SK-N-SH (cell line): ENCODE data around the gene LRRC26. TPM values are rescaled to one million over a fixed set of nuclear protein-coding genes. Genes with fewer than 3 reads are reported as not detected.

Source experiments
- CTCF ChIA-PET: fragments of 300-600, 350-600 bp; formaldehyde crosslinking; extraction: SDS; loops from one replicate; lab custom pipeline; 2021; lab: Yijun Ruan, JAX
- POLR2A ChIA-PET: fragments of 350-600 bp; sonication (Branson Sonifier 250); formaldehyde crosslinking; extraction: SDS; loops from one replicate; lab custom pipeline; 2020; ENCODE audit warnings: antibody characterized with exemption, inconsistent platforms; lab: Yijun Ruan, JAX
- DNase-seq: peaks from one replicate; pipeline ENCODE4 v3.0.0; 2012
- H2AFZ ChIP-seq: fragments of 200-600 bp; sonication (generic); 2 replicates; pipeline ENCODE4 v1.8.1; 2016; ENCODE audit warnings: antibody characterized with exemption, mild to moderate bottlenecking, low read depth
- H3F3A ChIP-seq: fragments of 200-600 bp; sonication (generic); replicated peaks from 2 replicates; pipeline ENCODE3; 2016; ENCODE audit warnings: antibody characterized with exemption, mild to moderate bottlenecking; ENCODE audit not compliant: insufficient read depth
- H3K27ac ChIP-seq, 2 experiments: fragments of 200-500 bp in 1 of 2; fragments of 200-600 bp in 1 of 2; sonication (Bioruptor generic) in 1 of 2; sonication (generic), shearing (Covaris generic) in 1 of 2; 2 replicates each; pipeline versions ENCODE4 v1.5.1 to v1.6.1; 2014 to 2016; ENCODE audit warnings: low read depth in 2 of 2, inconsistent platforms in 1 of 2, low read length in 1 of 2, mild to moderate bottlenecking in 1 of 2, mixed read lengths in 1 of 2
- H3K27me3 ChIP-seq: fragments of 200-600 bp; sonication (generic), shearing (Covaris generic); 2 replicates; pipeline ENCODE4 v1.6.1; 2016; ENCODE audit warnings: mixed run types; ENCODE audit not compliant: insufficient read depth
- H3K36me3 ChIP-seq, 2 experiments: fragments of 200-500 bp in 1 of 2; fragments of 200-600 bp in 1 of 2; sonication (Bioruptor generic) in 1 of 2; sonication (generic) in 1 of 2; replicated peaks in 1 of 2; 2 replicates each; pipeline versions ENCODE3 to v1.5.1; 2014 to 2016; ENCODE audit warnings: low read length in 1 of 2, mild to moderate bottlenecking in 1 of 2; ENCODE audit not compliant: insufficient read depth in 2 of 2, control insufficient read depth in 1 of 2
- H3K4me1 ChIP-seq, 2 experiments: fragments of 200-500 bp in 1 of 2; fragments of 200-600 bp in 1 of 2; sonication (Bioruptor generic) in 1 of 2; sonication (generic), shearing (Covaris generic) in 1 of 2; 2 replicates each; pipeline versions ENCODE4 v1.5.1 to v1.6.1; 2014 to 2016; ENCODE audit warnings: low read depth in 1 of 2, low read length in 1 of 2, mixed run types in 1 of 2; ENCODE audit not compliant: insufficient read depth in 2 of 2, control insufficient read depth in 1 of 2
- H3K4me2 ChIP-seq: fragments of 200-600 bp; sonication (generic), shearing (Covaris generic); 2 replicates; pipeline ENCODE4 v1.6.1; 2017; ENCODE audit warnings: mixed run types
- H3K4me3 ChIP-seq, 2 experiments: fragments of 200-500 bp in 1 of 2; fragments of 200-600 bp in 1 of 2; sonication (Bioruptor generic) in 1 of 2; sonication (generic), shearing (Covaris generic) in 1 of 2; 2 replicates each; pipeline versions ENCODE4 v1.5.1 to v1.8.1; 2014 to 2016; ENCODE audit warnings: low read depth in 2 of 2, inconsistent platforms in 1 of 2, low read length in 1 of 2, mild to moderate bottlenecking in 1 of 2, mixed read lengths in 1 of 2, moderate library complexity in 1 of 2
- H3K79me2 ChIP-seq: fragments of 200-600 bp; sonication (generic); 2 replicates; pipeline ENCODE4 v1.8.1; 2017; ENCODE audit warnings: mild to moderate bottlenecking; ENCODE audit not compliant: insufficient read depth
- H3K9ac ChIP-seq: fragments of 200-600 bp; sonication (generic); 2 replicates; pipeline ENCODE4 v1.6.1; 2017; ENCODE audit warnings: mixed run types
- H3K9me2 ChIP-seq: fragments of 200-600 bp; sonication (generic); 2 replicates; pipeline ENCODE4 v1.6.1; 2017; ENCODE audit warnings: mixed run types
- H3K9me3 ChIP-seq: fragments of 200-600 bp; sonication (generic); 2 replicates; pipeline ENCODE4 v1.6.1; 2017; ENCODE audit warnings: mixed run types, mild to moderate bottlenecking, moderate library complexity
- H4K20me1 ChIP-seq: fragments of 200-600 bp; sonication (generic); 2 replicates; pipeline ENCODE4 v1.6.1; 2017; ENCODE audit warnings: mild to moderate bottlenecking, mixed run types; ENCODE audit not compliant: insufficient read depth
- ELF1 ChIP-seq: IDR thresholded peaks from 2 replicates; pipeline ENCODE4 v1.4.0; 2012
- EP300 ChIP-seq, 2 experiments: IDR thresholded peaks; 2 replicates each; pipeline versions ENCODE4 v1.4.0 to v1.6.1; 2012; ENCODE audit warnings: borderline replicate concordance in 1 of 2, low read depth in 1 of 2, low read length in 1 of 2
- EZH2phosphoT487 ChIP-seq: fragments of 200-600 bp; sonication (generic); IDR thresholded peaks from 2 replicates; pipeline ENCODE4 v1.6.1; 2017; ENCODE audit warnings: low read depth, mixed run types, mild to moderate bottlenecking, antibody characterized with exemption, moderate library complexity, borderline replicate concordance
- FOSL2 ChIP-seq: IDR thresholded peaks from 2 replicates; pipeline ENCODE4 v1.4.0; 2012; ENCODE audit warnings: low read depth, mild to moderate bottlenecking, moderate library complexity, borderline replicate concordance
- FOXM1 ChIP-seq: IDR thresholded peaks from 2 replicates; pipeline ENCODE4 v1.4.0; 2012; ENCODE audit warnings: low read depth, mild to moderate bottlenecking
- GABPA ChIP-seq: IDR thresholded peaks from 2 replicates; pipeline ENCODE4 v1.4.0; 2012; ENCODE audit warnings: low read depth, mild to moderate bottlenecking
- GATA2 ChIP-seq: sonication (generic); formaldehyde crosslinking; IDR thresholded peaks from 2 replicates; pipeline ENCODE4 v1.5.0; 2020; ENCODE audit warnings: mild to moderate bottlenecking, missing genetic modification reagents
- JUND ChIP-seq: IDR thresholded peaks from 2 replicates; pipeline ENCODE4 v1.4.0; 2012
- MEF2A ChIP-seq: IDR thresholded peaks from 2 replicates; pipeline ENCODE4 v1.4.0; 2012; ENCODE audit warnings: low read depth, borderline replicate concordance
- MXI1 ChIP-seq: IDR thresholded peaks from 2 replicates; pipeline ENCODE4 v1.6.1; 2012; ENCODE audit warnings: mild to moderate bottlenecking, low read depth, low read length, improper control_type of control experiment
- NRF1 ChIP-seq: IDR thresholded peaks from 2 replicates; pipeline ENCODE4 v1.6.1; 2012; ENCODE audit warnings: low read depth, mild to moderate bottlenecking, low read length
- POLR2AphosphoS5 ChIP-seq: IDR thresholded peaks from 2 replicates; pipeline ENCODE4 v1.6.1; 2012; ENCODE audit warnings: low read depth, low read length
- RAD21 ChIP-seq: IDR thresholded peaks from 2 replicates; pipeline ENCODE4 v1.6.1; 2012; ENCODE audit warnings: mild to moderate bottlenecking, low read length
- RCOR1 ChIP-seq: fragments of 150-350 bp; IDR thresholded peaks from 2 replicates; pipeline ENCODE4 v1.6.1; 2017; ENCODE audit warnings: antibody characterized with exemption, low read length
- RFX5 ChIP-seq: IDR thresholded peaks from 2 replicates; pipeline ENCODE4 v1.6.1; 2012; ENCODE audit warnings: mild to moderate bottlenecking, improper control_type of control experiment, low read length
- SIN3A ChIP-seq: IDR thresholded peaks from 2 replicates; pipeline ENCODE4 v1.6.1; 2012; ENCODE audit warnings: low read depth, mild to moderate bottlenecking, low read length, moderate library complexity, borderline replicate concordance
- TEAD4 ChIP-seq: IDR thresholded peaks from 2 replicates; pipeline ENCODE4 v1.4.0; 2012; ENCODE audit warnings: mild to moderate bottlenecking, borderline replicate concordance; ENCODE audit not compliant: insufficient read depth
- USF1 ChIP-seq: IDR thresholded peaks from 2 replicates; pipeline ENCODE4 v1.4.0; 2012; ENCODE audit warnings: low read depth, borderline replicate concordance
- YY1 ChIP-seq: IDR thresholded peaks from 2 replicates; pipeline ENCODE4 v1.4.0; 2012; ENCODE audit warnings: low read depth, mild to moderate bottlenecking
- ZBTB33 ChIP-seq: IDR thresholded peaks from 2 replicates; pipeline ENCODE4 v1.4.0; 2012; ENCODE audit warnings: low read depth, borderline replicate concordance
- WGBS: methylation state at CpG from one replicate; pipeline ENCODE4 v1.1.6; 2017; ENCODE audit warnings: low lambda C conversion rate; 5-methylcytosine and 5-hydroxymethylcytosine counted together
- polyA plus RNA-seq, 3 experiments: library from polyadenylated mRNA; depleted of rRNA; stranded (reverse); fragments of >200 nt; gene quantifications; 2 replicates each; pipeline ENCODE4 v1.2.3, GENCODE V29; 2012
- TF ChIP-seq, protein P1 (sequence below): IDR thresholded peaks from 2 replicates; pipeline ENCODE4 v1.4.0; 2012; ENCODE audit warnings: low read depth
- TF ChIP-seq, protein P2 (sequence below): IDR thresholded peaks from 2 replicates; pipeline ENCODE4; 2012
- TF ChIP-seq, protein P3 (sequence below): fragments of 150-350 bp; IDR thresholded peaks from 2 replicates; pipeline ENCODE4 v1.6.1; 2016; ENCODE audit warnings: mild to moderate bottlenecking, low read depth, low read length

The LRRC26 gene
- polyA plus RNA-seq, 1 of the 3 experiments (the other 2 are of a cell fraction): not detected

DNA sequence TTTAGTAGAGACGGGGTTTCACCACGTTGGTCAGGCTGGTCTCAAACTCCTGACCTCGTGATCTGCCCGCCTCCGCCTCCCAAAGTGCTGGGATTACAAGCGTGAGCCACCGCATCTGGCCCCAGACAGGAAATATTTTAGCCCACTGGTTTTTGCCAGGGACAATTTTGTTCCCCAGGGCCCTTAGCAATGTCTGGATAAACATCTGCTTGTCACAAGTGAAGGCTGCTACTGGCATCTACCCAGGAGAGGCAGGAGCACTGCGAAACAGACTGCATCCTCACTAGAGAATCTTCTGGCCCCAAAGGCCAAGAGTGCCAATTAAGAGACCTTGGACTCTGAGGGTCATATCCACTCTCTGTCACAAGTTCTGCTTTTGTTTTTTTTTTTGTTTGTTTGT, 33.1 kb upstream of the LRRC26 start:
- Histone ChIP-seq H3K9me3 (no peaks in the 10 kb centered on the region), H3K79me2 (peaks cover 81% of the 10 kb centered on the region), H3K36me3 (no peaks in the 10 kb centered on the region), H4K20me1 (peaks cover 15% of the 10 kb centered on the region), H3K4me2 (no peak overlapping the region)
- 86% methylated on average over 8 of the region's 8 CpGs for WGBS
- TF ChIP-seq GABPA (no peak), TEAD4 (no peak), RAD21 (no peak), GATA2 (no peak), FOXM1 (no peak)
- TF ChIP-seq, all 33 proteins: peak for 0
- H3K4me1 ChIP-seq: peaks cover 22 to 55% of the 10 kb centered on the region in 2 experiments
- peaks cover 14% of the 10 kb centered on the region for H3F3A ChIP-seq
- H2AFZ ChIP-seq: no peak overlapping the region
- ChIA-PET CTCF (no interaction called here), POLR2A (interaction anchor here (1.2 kb wide), 1 partner anchor 64 kb away, joined by 3 read pairs; the partner anchor contains the start of gene GRIN1)
- DNase-seq: no peak
- no peak overlapping the region for H3K4me3 ChIP-seq
- H3K9me2 ChIP-seq: no peaks in the 10 kb centered on the region
- H3K27ac ChIP-seq: no peak overlapping the region
- no peaks in the 10 kb centered on the region for H3K27me3 ChIP-seq
- H3K9ac ChIP-seq: no peak overlapping the region

- H3K9me2 ChIP-seq: no peaks in the 10 kb centered on the region
- H3K9me3 ChIP-seq: no peaks in the 10 kb centered on the region
- H3K4me2 ChIP-seq: peak overlapping the region; percentile 99
- no peaks in the 10 kb centered on the region for H3K36me3 ChIP-seq
- H3K27ac ChIP-seq: peak overlapping the region; percentile 46 to 87; a peak in 3 of 4 replicates
- peaks cover 83% of the 10 kb centered on the region for H3K79me2 ChIP-seq
- no peaks in the 10 kb centered on the region for H3K27me3 ChIP-seq
- H3F3A ChIP-seq: peaks cover 14% of the 10 kb centered on the region
- H3K9ac ChIP-seq: peak overlapping the region; percentile 66; the same call in 1 of the 2 replicates
- POLR2A ChIA-PET: interaction anchor here (0.6 to 1.4 kb wide), 8 partner anchors 9 to 221 kb away, joined by 3 to 9 read pairs (median 4); partner anchors contain the start of gene SSNA1
- TF ChIP-seq ZBTB33: no peak
- TF ChIP-seq JUND: no peak
- no peak for TF ChIP-seq YY1
- TF ChIP-seq MXI1: no peak
- no peak for TF ChIP-seq EP300 (IDR thresholded peaks at IDR 0.05; ENCODE audit: borderline replicate concordance in 1 of 2, low read depth in 1 of 2, low read length in 1 of 2)
- no peak for TF ChIP-seq TEAD4
- TF ChIP-seq MEF2A: no peak
- no peak for TF ChIP-seq SIN3A
- TF ChIP-seq, protein P1, sequence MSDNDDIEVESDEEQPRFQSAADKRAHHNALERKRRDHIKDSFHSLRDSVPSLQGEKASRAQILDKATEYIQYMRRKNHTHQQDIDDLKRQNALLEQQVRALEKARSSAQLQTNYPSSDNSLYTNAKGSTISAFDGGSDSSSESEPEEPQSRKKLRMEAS: no peak
- no peak for TF ChIP-seq RCOR1
- TF ChIP-seq, protein P2, sequence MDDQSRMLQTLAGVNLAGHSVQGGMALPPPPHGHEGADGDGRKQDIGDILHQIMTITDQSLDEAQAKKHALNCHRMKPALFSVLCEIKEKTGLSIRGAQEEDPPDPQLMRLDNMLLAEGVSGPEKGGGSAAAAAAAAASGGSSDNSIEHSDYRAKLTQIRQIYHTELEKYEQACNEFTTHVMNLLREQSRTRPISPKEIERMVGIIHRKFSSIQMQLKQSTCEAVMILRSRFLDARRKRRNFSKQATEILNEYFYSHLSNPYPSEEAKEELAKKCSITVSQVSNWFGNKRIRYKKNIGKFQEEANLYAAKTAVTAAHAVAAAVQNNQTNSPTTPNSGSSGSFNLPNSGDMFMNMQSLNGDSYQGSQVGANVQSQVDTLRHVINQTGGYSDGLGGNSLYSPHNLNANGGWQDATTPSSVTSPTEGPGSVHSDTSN: no peak
- TF ChIP-seq FOXM1: no peak
- TF ChIP-seq ELF1: no peak
- TF ChIP-seq USF1: no peak
- TF ChIP-seq, protein P3, sequence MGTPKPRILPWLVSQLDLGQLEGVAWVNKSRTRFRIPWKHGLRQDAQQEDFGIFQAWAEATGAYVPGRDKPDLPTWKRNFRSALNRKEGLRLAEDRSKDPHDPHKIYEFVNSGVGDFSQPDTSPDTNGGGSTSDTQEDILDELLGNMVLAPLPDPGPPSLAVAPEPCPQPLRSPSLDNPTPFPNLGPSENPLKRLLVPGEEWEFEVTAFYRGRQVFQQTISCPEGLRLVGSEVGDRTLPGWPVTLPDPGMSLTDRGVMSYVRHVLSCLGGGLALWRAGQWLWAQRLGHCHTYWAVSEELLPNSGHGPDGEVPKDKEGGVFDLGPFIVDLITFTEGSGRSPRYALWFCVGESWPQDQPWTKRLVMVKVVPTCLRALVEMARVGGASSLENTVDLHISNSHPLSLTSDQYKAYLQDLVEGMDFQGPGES: no peak
- no peak for TF ChIP-seq EZH2phosphoT487
- no peak for TF ChIP-seq POLR2AphosphoS5
- no peak for TF ChIP-seq NRF1
- no peak for TF ChIP-seq RFX5
- no peak for TF ChIP-seq FOSL2
- no peak for DNase-seq
- peak overlapping the region; percentile 70 to 83 for H3K4me3 ChIP-seq
- H3K4me1 ChIP-seq: peaks cover 17 to 49% of the 10 kb centered on the region in 2 experiments; a peak in 3 of 4 replicates
- peaks cover 28% of the 10 kb centered on the region for H4K20me1 ChIP-seq
- CTCF ChIA-PET: interaction anchor here (0.9 to 1.4 kb wide), 7 partner anchors 12 to 172 kb away, joined by 3 to 6 read pairs (median 3); partner anchors contain the start of genes NRARP and UAP1L1
- 52% methylated on average over 14 of the region's 23 CpGs for WGBS
- H2AFZ ChIP-seq: peak overlapping the region; percentile 83; the same call in 1 of the 2 replicates
These were observed 31.5 kb upstream of the LRRC26 start for GRCh38 chr9:137201205-137201868.
